ENCODE measurements around the gene CMTM8. TPM values are rescaled to one million over a fixed set of nuclear protein-coding genes. Genes with fewer than 3 reads are reported as not detected.
"Not testable (repeated sequence)": the region's sequence is repeated elsewhere in the genome, so short reads cannot be mapped to it uniquely, and the experiment has no call there.

Gene CMTM8
- total RNA-seq = 0.24 TPM in 1 of 2 replicates, not detected in the other

- CTCF ChIA-PET = interaction anchor here (1.2 to 1.3 kb wide), 2 partner anchors 8 to 48 kb away, joined by 4 read pairs; no protein-coding TSS in a partner anchor
- no peak within 1 kb of the TSS for H3K27ac Mint-ChIP-seq
Observed at GRCh38 chr3:32238453-32239306, at the start of gene CMTM8. CMTM8 (plus strand) TSS chr3:32238680; CDS start chr3:32238973, 293 bp downstream.

GRCh38 chr3:32189693-32190092 lies 48.8 kb upstream of the CMTM8 start:
- Mint-ChIP-seq H3K9me3 (no peaks in the 10 kb centered on the region), H3K4me3 (no peak overlapping the region), H3K27ac (no peak overlapping the region), H3K27me3 (peaks cover 8% of the 10 kb centered on the region), H3K4me1 (no peaks in the 10 kb centered on the region), H3K36me3 (ENCODE audit: low read depth) (no peaks in the 10 kb centered on the region)
- no peak for TF ChIP-seq CTCF (IDR thresholded peaks at IDR 0.05)
- DNase-seq (no peak), ATAC-seq (ENCODE audit: low read depth) (no peak)
- POLR2A ChIA-PET = no interaction called here
- intact Hi-C loops (cut with micrococcal nuclease) = no loop called here
- CTCF ChIA-PET = no interaction called here

More at GRCh38 chr3:32238453-32239306, at the start of gene CMTM8:
- no peaks in the 10 kb centered on the region for H3K9me3 Mint-ChIP-seq
- POLR2A ChIA-PET = interaction anchor here (0.5 kb wide), 1 partner anchor 10 kb away, joined by 3 read pairs; no protein-coding TSS in a partner anchor
- intact Hi-C loops (cut with micrococcal nuclease) = loop anchor here (2.0 to 5.0 kb wide), 3 partner anchors 44 to 449 kb away; partner anchors contain the start of gene CNOT10
- DNase-seq = peak; percentile 45
- peak within 1 kb of the TSS; percentile 81 for H3K4me3 Mint-ChIP-seq
- peaks cover 21% of the 10 kb centered on the region for H3K4me1 Mint-ChIP-seq
- no peaks in the 10 kb centered on the region for H3K36me3 Mint-ChIP-seq (ENCODE audit: low read depth)
- H3K27me3 Mint-ChIP-seq = peaks cover 22% of the 10 kb centered on the region
- no peak for TF ChIP-seq CTCF (IDR thresholded peaks at IDR 0.05)
- ATAC-seq (ENCODE audit: low read depth) = peak; percentile 83

- H3K36me3 Mint-ChIP-seq (ENCODE audit: low read depth); ATAC-seq (ENCODE audit: low read depth); intact Hi-C loops (cut with micrococcal nuclease); POLR2A ChIA-PET; H3K27me3 Mint-ChIP-seq; DNase-seq; H3K4me1 Mint-ChIP-seq; H3K4me3 Mint-ChIP-seq; CTCF ChIA-PET; H3K27ac Mint-ChIP-seq; H3K9me3 Mint-ChIP-seq: not testable (repeated sequence)
Observed at GRCh38 chr3:32190556-32190955, 47.9 kb upstream of the CMTM8 start.

- no peak for TF ChIP-seq CTCF (IDR thresholded peaks at IDR 0.05)
- peaks cover 6% of the 10 kb centered on the region for H3K27me3 Mint-ChIP-seq
Observed at GRCh38 chr3:32193101-32193500, 45.4 kb upstream of the CMTM8 start.

GRCh38 chr3:32194653-32195052 lies 43.8 kb upstream of the CMTM8 start:
- Mint-ChIP-seq H3K9me3 (no peaks in the 10 kb centered on the region), H3K4me3 (no peak overlapping the region), H3K4me1 (no peaks in the 10 kb centered on the region), H3K36me3 (ENCODE audit: low read depth) (no peaks in the 10 kb centered on the region), H3K27ac (no peak overlapping the region), H3K27me3 (peaks cover 11% of the 10 kb centered on the region)
- CTCF ChIA-PET = no interaction called here
- no peak for TF ChIP-seq CTCF (IDR thresholded peaks at IDR 0.05)
- intact Hi-C loops (cut with micrococcal nuclease) = no loop called here
- no peak for ATAC-seq (ENCODE audit: low read depth)
- DNase-seq = no peak
- POLR2A ChIA-PET = no interaction called here

More at GRCh38 chr3:32193101-32193500, 45.4 kb upstream of the CMTM8 start:
- H3K4me3 Mint-ChIP-seq = no peak overlapping the region
- intact Hi-C loops (cut with micrococcal nuclease) = no loop called here
- no peak overlapping the region for H3K27ac Mint-ChIP-seq
- H3K9me3 Mint-ChIP-seq = no peaks in the 10 kb centered on the region
- no peak for ATAC-seq (ENCODE audit: low read depth)
- ChIA-PET POLR2A (no interaction called here), CTCF (no interaction called here)
- no peak for DNase-seq
- no peaks in the 10 kb centered on the region for H3K4me1 Mint-ChIP-seq
- H3K36me3 Mint-ChIP-seq (ENCODE audit: low read depth) = no peaks in the 10 kb centered on the region

Measured in activated B cell treated with CpG ODN at 0.5 μM for 24 hours (primary cell).